ENCODE measurements around the gene HSD17B1. TPM values are rescaled to one million over a fixed set of nuclear protein-coding genes. Genes with fewer than 3 reads are reported as not detected.

The HSD17B1 gene
- total RNA-seq, 1 donor: 3.5 TPM

DNA sequence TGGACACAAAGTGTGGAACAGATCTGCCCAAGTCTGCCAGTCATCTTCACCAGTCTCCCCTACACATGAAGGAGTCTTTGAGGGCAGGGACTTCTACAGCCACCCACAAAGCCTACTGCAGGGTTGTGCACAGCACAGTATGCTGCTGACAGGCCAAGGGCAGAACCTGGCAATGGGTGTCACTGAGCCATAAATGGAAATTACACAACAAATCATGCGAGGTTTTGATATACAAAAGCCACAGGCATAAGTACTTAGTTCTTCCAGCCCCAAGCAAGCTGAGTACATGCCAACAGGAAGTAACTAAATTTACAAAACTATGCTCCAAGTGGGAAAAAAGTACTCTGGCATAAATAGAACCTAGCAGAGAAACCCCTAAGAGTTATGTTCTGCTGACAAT is 32.6 kb downstream of the HSD17B1 start:
- no peak overlapping the region for H3K4me3 ChIP-seq (ENCODE audit: low read depth, low read length)
- no peak for DNase-seq (ENCODE audit: low read depth)
- TF ChIP-seq, protein P1, sequence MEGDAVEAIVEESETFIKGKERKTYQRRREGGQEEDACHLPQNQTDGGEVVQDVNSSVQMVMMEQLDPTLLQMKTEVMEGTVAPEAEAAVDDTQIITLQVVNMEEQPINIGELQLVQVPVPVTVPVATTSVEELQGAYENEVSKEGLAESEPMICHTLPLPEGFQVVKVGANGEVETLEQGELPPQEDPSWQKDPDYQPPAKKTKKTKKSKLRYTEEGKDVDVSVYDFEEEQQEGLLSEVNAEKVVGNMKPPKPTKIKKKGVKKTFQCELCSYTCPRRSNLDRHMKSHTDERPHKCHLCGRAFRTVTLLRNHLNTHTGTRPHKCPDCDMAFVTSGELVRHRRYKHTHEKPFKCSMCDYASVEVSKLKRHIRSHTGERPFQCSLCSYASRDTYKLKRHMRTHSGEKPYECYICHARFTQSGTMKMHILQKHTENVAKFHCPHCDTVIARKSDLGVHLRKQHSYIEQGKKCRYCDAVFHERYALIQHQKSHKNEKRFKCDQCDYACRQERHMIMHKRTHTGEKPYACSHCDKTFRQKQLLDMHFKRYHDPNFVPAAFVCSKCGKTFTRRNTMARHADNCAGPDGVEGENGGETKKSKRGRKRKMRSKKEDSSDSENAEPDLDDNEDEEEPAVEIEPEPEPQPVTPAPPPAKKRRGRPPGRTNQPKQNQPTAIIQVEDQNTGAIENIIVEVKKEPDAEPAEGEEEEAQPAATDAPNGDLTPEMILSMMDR (IDR thresholded peaks at IDR 0.05; ENCODE audit: insufficient read depth, low read depth, low read length): no peak

DNA sequence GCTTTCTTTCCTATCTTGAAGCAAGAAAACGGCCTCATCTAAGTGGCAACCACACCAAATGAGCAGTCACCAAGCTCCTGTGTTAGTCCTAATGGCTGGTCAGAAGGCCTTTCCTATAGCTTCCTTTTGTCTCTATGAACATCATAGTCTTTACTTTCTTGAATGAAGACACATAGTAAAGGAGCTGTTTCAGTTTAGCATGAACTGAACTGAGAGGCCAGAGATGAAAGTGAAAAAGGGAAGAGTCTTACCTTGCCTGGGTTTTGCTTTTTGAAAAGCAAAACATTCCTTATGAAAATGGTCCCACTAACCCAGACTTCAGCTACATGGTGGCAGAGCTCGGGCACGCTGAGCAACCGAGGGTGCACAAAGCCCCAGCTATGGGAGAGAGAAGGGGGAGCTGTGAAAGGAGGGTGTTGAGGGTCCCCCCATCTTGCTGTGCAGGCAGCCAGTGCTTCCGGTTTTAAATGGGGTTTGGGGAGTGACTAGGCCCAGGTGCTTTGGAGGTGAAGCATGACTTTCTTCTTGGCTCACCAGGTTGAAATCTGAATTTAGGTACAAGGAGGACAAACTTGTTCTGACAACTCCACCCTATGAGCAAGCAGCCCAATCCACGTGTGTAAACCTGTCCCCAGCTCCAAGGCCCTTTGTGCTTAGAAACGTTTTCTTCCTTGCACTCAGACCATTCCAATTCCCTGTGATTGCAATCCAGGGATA is 33.9 kb downstream of the HSD17B1 start:
- no peak for DNase-seq (ENCODE audit: low read depth)
- TF ChIP-seq, protein P1 (IDR thresholded peaks at IDR 0.05; ENCODE audit: insufficient read depth, low read depth, low read length): no peak
- no peak overlapping the region for H3K4me3 ChIP-seq (ENCODE audit: low read depth, low read length)

DNA sequence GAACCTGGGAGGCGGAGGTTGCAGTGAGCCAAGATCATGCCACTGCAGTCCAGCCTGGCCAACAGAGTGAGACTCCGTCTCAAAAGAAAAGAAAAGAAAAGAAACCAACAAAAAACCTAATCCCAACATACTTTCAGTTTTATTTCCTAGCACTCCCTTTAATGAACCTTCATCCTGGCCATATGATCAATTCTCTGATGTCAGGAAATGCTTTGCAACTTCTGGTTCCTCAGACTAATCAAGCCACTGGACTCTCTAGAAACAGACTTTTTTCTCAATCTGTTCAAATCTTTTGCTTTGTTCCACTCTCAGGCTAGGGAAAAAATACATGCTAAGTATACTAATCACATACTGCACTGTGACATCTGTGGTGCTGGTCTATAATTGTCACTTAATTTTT is 38.2 kb downstream of the HSD17B1 start:
- TF ChIP-seq, protein P1 (IDR thresholded peaks at IDR 0.05; ENCODE audit: insufficient read depth, low read depth, low read length): no peak

DNA sequence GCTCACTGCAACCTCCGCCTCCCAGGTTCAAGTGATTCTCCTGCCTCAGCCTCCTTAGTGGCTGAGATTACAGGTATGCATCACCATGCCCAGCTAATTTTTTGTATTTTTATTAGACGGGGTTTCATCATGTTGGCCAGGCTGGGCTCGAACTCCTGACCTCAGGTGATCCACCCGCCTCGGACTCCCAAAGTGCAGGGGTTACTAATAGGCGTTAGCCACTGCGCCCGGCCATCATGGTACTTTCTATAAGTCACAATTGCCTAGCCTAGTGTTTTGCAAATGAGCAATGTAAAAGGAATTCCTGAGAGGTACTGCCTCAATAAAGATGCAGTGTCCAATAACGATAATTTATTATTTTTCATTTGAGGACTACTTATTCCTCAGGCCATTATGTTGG is 38.7 kb downstream of the HSD17B1 start:
- DNase-seq (ENCODE audit: low read depth): no peak
- TF ChIP-seq, protein P1 (IDR thresholded peaks at IDR 0.05; ENCODE audit: insufficient read depth, low read depth, low read length): no peak
- no peak overlapping the region for H3K4me3 ChIP-seq (ENCODE audit: low read depth, low read length)

More for the DNA sequence above, 38.2 kb downstream of the HSD17B1 start:
- DNase-seq (ENCODE audit: low read depth): no peak
- no peak overlapping the region for H3K4me3 ChIP-seq (ENCODE audit: low read depth, low read length)

DNA sequence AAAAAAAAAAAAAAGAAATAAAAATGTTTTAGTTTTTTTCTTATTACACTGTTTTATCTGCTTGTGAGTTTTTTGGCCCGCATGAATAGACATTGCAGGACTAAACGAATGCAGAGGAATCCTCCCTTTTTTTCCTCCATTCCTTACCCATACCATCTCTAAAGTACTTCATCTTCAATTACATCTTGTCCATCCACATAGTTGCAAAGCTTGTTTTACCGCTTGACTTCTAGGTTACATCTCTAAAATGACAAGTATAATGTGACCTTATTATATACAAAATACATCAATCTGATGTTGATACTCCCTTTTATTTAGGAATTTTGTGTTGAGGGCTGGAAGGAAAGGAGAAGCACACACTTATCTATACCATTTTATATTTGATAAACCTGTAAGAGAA is 43.7 kb downstream of the HSD17B1 start:
- H3K4me3 ChIP-seq (ENCODE audit: low read depth, low read length): no peak overlapping the region
- TF ChIP-seq, protein P1 (IDR thresholded peaks at IDR 0.05; ENCODE audit: insufficient read depth, low read depth, low read length): no peak
- no peak for DNase-seq (ENCODE audit: low read depth)

DNA sequence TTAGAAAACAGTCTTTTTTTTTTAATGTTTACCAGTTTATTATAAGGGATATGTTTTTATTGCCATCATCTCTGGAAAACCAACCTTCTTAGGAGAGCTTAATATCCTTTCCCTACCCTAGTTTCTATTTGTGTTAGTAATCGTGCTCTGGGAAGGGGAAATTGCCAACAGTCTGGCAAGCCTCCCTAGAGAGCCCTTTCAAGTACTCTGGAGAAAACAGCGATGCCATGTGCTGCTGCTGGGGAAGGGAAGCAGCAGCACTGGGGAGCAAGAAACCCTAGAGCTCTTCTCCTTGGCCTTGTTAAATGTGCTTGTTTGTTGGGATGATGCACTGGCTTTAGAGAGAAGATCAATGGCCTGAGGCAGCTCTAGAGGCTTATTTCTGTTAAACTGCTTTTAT is 46.2 kb downstream of the HSD17B1 start:
- TF ChIP-seq, protein P1 (IDR thresholded peaks at IDR 0.05; ENCODE audit: insufficient read depth, low read depth, low read length): no peak
- H3K4me3 ChIP-seq (ENCODE audit: low read depth, low read length): no peak overlapping the region
- no peak for DNase-seq (ENCODE audit: low read depth)

DNA sequence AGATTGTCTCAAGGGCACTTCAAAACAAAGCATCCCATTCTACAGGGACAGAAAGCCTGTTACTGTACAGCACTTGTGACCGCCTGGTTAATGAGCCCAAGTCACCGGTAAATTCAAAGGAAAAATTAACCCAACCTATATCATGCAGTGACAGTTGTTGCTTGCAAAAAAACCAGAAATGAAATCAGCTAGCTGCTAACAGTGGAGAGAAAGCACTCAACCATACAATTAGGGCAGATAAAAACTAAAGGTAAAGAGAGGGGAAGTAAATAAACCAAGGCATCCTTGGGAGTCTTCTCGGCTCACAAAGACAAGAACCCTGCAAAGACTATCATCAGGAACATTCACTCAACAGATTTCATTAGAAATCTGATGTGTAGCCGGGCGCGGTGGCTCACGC is 50.6 kb downstream of the HSD17B1 start:
- TF ChIP-seq, protein P1 (IDR thresholded peaks at IDR 0.05; ENCODE audit: insufficient read depth, low read depth, low read length): no peak
- no peak for DNase-seq (ENCODE audit: low read depth)
- H3K4me3 ChIP-seq (ENCODE audit: low read depth, low read length): no peak overlapping the region
